ENCODE measurements around the gene NEXN. TPM values are rescaled to one million over a fixed set of nuclear protein-coding genes. Genes with fewer than 3 reads are reported as not detected.
"Not testable (repeated sequence)": the region's sequence is repeated elsewhere in the genome, so short reads cannot be mapped to it uniquely, and the experiment has no call there.

NEXN gene
- polyA plus RNA-seq, 3 donors, result 0.31 to 3.5 (median 3.0) TPM

- Histone ChIP-seq H2AFZ (ENCODE audit: insufficient read depth, low read depth, low read length, poor library complexity, severe bottlenecking) (no peak overlapping the region), H3K27me3 (ENCODE audit: control insufficient read depth in 2 of 2, insufficient read depth in 2 of 2, low read length in 2 of 2) (no peaks in the 10 kb centered on the region), H3K36me3 (replicated peaks in 1 of 2; ENCODE audit: control insufficient read depth in 1 of 2, insufficient read depth in 2 of 2, low read length in 2 of 2) (no peaks in the 10 kb centered on the region), H3K9me3 (replicated peaks in 1 of 2; ENCODE audit: control insufficient read depth in 1 of 2, insufficient read depth in 1 of 2, low read length in 2 of 2) (no peaks in the 10 kb centered on the region), H3K4me2 (replicated peaks; ENCODE audit: extremely low read depth, low read length, poor library complexity, severe bottlenecking) (no peak overlapping the region), H3K79me2 (ENCODE audit: insufficient read depth, low read length) (no peaks in the 10 kb centered on the region), H3K27ac (ENCODE audit: low read depth in 1 of 2, low read length in 2 of 2) (no peak overlapping the region), H4K20me1 (ENCODE audit: insufficient read depth, low read length) (no peaks in the 10 kb centered on the region), H3K4me3 (replicated peaks in 1 of 3; ENCODE audit: low read depth in 2 of 3, low read length in 3 of 3) (no peak overlapping the region), H3K4me1 (ENCODE audit: control insufficient read depth in 1 of 2, insufficient read depth in 2 of 2, low read length in 2 of 2) (peaks cover 9% of the 10 kb centered on the region in 2 donors), H3K9ac (ENCODE audit: insufficient read depth, low read length, poor library complexity, severe bottlenecking) (no peak overlapping the region)
- intact Hi-C loops (cut with micrococcal nuclease), result no loop called here
- Mint-ChIP-seq H3K27ac (no peak overlapping the region), H3K4me1 (peaks cover 12% of the 10 kb centered on the region), H3K27me3 (ENCODE audit: low read depth in 3 of 3) (no peaks in the 10 kb centered on the region), H3K4me3 (no peak overlapping the region), H3K36me3 (no peaks in the 10 kb centered on the region), H3K9me3 (peaks cover 0 to 1% (median 0%) of the 10 kb centered on the region in 7 donors)
- 100% methylated on average over 2 of the region's 4 CpGs for WGBS (ENCODE audit: insufficient coverage)
- no peak for TF ChIP-seq CTCF (IDR thresholded peaks at IDR 0.05)
- DNase-seq, result no peak
These were observed 21.7 kb downstream of the NEXN start for GRCh38 chr1:77910116-77910515.

GRCh38 chr1:77918918-77919317, 30.5 kb downstream of the NEXN start:
- H3K27me3 Mint-ChIP-seq (ENCODE audit: low read depth in 3 of 3); H3K4me3 ChIP-seq (replicated peaks in 1 of 3; ENCODE audit: low read depth in 2 of 3, low read length in 3 of 3); H3K4me3 Mint-ChIP-seq; H3K4me2 ChIP-seq (replicated peaks; ENCODE audit: extremely low read depth, low read length, poor library complexity, severe bottlenecking); H4K20me1 ChIP-seq (ENCODE audit: insufficient read depth, low read length); H3K27ac ChIP-seq (ENCODE audit: low read depth in 1 of 2, low read length in 2 of 2); H3K36me3 Mint-ChIP-seq; H3K27ac Mint-ChIP-seq; H3K9ac ChIP-seq (ENCODE audit: insufficient read depth, low read length, poor library complexity, severe bottlenecking); H3K27me3 ChIP-seq (ENCODE audit: control insufficient read depth in 2 of 2, insufficient read depth in 2 of 2, low read length in 2 of 2); intact Hi-C loops (cut with micrococcal nuclease); H3K4me1 ChIP-seq (ENCODE audit: control insufficient read depth in 1 of 2, insufficient read depth in 2 of 2, low read length in 2 of 2); H3K36me3 ChIP-seq (replicated peaks in 1 of 2; ENCODE audit: control insufficient read depth in 1 of 2, insufficient read depth in 2 of 2, low read length in 2 of 2); H3K79me2 ChIP-seq (ENCODE audit: insufficient read depth, low read length); DNase-seq; H3K9me3 ChIP-seq (replicated peaks in 1 of 2; ENCODE audit: control insufficient read depth in 1 of 2, insufficient read depth in 1 of 2, low read length in 2 of 2); H3K9me3 Mint-ChIP-seq; H2AFZ ChIP-seq (ENCODE audit: insufficient read depth, low read depth, low read length, poor library complexity, severe bottlenecking): not testable (repeated sequence)
- no CpG with 5 or more reads among the region's 5 CpGs for WGBS (ENCODE audit: insufficient coverage)
- peaks cover 16% of the 10 kb centered on the region for H3K4me1 Mint-ChIP-seq

Measured in CD14-positive monocyte (primary cell).